ENCODE measurements around the gene PRM3. TPM values are rescaled to one million over a fixed set of nuclear protein-coding genes. Genes with fewer than 3 reads are reported as not detected.

PRM3 gene
- total RNA-seq, 1 donor from 2014 or later: not detected

- no peaks in the 10 kb centered on the region for H3K9me3 ChIP-seq
- H3K4me3 ChIP-seq: no peak overlapping the region
- no peak for DNase-seq (ENCODE audit: low spot score in 2 of 2)
- H3K4me1 ChIP-seq: peaks cover 0 to 5% of the 10 kb centered on the region in 2 donors
- TF ChIP-seq, protein P1, sequence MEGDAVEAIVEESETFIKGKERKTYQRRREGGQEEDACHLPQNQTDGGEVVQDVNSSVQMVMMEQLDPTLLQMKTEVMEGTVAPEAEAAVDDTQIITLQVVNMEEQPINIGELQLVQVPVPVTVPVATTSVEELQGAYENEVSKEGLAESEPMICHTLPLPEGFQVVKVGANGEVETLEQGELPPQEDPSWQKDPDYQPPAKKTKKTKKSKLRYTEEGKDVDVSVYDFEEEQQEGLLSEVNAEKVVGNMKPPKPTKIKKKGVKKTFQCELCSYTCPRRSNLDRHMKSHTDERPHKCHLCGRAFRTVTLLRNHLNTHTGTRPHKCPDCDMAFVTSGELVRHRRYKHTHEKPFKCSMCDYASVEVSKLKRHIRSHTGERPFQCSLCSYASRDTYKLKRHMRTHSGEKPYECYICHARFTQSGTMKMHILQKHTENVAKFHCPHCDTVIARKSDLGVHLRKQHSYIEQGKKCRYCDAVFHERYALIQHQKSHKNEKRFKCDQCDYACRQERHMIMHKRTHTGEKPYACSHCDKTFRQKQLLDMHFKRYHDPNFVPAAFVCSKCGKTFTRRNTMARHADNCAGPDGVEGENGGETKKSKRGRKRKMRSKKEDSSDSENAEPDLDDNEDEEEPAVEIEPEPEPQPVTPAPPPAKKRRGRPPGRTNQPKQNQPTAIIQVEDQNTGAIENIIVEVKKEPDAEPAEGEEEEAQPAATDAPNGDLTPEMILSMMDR (IDR thresholded peaks at IDR 0.05): no peak
- no peaks in the 10 kb centered on the region for H3K27me3 ChIP-seq
- H3K36me3 ChIP-seq: no peaks in the 10 kb centered on the region
- H3K27ac ChIP-seq: no peak overlapping the region
- intact Hi-C loops (cut with DNase I): no loop called here
These were observed 34.9 kb downstream of the PRM3 start for GRCh38 chr16:11238272-11239202.

- Histone ChIP-seq H3K4me1 (peaks cover 0 to 8% of the 10 kb centered on the region in 2 donors), H3K27me3 (no peaks in the 10 kb centered on the region), H3K36me3 (no peaks in the 10 kb centered on the region), H3K4me3 (no peak overlapping the region), H3K9me3 (no peaks in the 10 kb centered on the region), H3K27ac (no peak overlapping the region)
- intact Hi-C loops (cut with DNase I): no loop called here
- TF ChIP-seq, protein P1 (IDR thresholded peaks at IDR 0.05): no peak
- DNase-seq (ENCODE audit: low spot score in 2 of 2): no peak
These were observed 36.8 kb downstream of the PRM3 start for GRCh38 chr16:11236461-11237254.

DNA sequence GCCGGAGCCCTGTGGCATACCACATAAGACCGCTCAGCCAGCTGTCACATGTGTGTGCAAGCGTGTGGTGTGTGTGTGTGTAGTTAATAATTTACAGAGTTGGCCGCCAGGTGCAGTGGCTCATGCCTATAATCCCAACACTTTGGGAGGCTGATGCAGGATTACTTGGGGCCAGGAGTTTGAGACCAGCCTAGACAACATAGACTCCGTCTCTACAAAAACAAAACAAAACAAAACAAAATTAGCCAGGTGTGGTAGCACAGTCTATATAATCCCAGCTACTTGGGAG lies 37.8 kb downstream of the PRM3 start:
- Histone ChIP-seq H3K4me3 (no peak overlapping the region), H3K27me3 (no peaks in the 10 kb centered on the region), H3K9me3 (no peaks in the 10 kb centered on the region), H3K27ac (no peak overlapping the region), H3K4me1 (peaks cover 0 to 8% of the 10 kb centered on the region in 2 donors), H3K36me3 (no peaks in the 10 kb centered on the region)
- TF ChIP-seq, protein P1 (IDR thresholded peaks at IDR 0.05): no peak
- intact Hi-C loops (cut with DNase I): no loop called here
- no peak for DNase-seq (ENCODE audit: low spot score in 2 of 2)

DNA sequence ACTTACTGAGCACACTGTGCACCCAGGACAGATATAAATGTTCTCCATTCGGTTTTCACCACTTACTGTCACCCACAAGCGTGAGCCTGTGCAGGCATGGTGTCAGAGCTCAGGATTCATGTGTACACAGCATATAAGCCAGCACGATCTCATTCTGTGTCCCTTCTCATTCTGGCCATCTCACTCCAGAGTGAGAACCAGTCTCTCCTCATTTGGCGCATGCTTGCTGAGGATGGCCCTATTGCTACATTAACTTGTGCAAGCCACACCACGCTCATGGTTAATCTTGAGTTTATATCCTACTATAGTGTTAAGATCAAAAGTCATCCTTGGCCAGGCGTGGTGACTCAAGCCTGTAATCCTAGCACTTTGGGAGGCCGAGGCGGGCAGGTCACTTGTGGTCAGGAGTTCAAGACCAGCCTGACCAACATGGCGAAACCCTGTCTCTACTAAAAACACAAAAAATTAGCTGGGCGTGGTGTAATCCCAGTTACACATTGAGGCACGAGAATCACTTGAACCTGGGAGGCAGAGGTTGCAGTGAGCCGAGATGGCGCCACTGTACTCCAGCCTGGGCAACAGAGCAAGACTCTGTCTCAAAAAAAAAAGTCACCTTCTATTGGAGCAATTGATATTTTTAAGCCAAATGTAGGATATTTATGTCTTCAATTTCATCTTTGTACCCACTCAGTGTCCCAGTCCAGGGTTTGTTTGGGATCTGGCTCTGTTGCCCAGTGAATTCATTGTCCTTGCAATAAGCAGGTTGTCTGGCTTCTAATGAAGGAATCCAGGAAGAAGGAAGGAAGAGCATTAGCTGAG lies 38.3 kb downstream of the PRM3 start:
- Histone ChIP-seq H3K9me3 (no peaks in the 10 kb centered on the region), H3K27me3 (no peaks in the 10 kb centered on the region), H3K27ac (no peak overlapping the region), H3K4me3 (no peak overlapping the region), H3K4me1 (peaks cover 0 to 3% of the 10 kb centered on the region in 2 donors), H3K36me3 (no peaks in the 10 kb centered on the region)
- DNase-seq (ENCODE audit: low spot score in 2 of 2): no peak
- intact Hi-C loops (cut with DNase I): no loop called here
- TF ChIP-seq, protein P1 (IDR thresholded peaks at IDR 0.05): no peak

DNA sequence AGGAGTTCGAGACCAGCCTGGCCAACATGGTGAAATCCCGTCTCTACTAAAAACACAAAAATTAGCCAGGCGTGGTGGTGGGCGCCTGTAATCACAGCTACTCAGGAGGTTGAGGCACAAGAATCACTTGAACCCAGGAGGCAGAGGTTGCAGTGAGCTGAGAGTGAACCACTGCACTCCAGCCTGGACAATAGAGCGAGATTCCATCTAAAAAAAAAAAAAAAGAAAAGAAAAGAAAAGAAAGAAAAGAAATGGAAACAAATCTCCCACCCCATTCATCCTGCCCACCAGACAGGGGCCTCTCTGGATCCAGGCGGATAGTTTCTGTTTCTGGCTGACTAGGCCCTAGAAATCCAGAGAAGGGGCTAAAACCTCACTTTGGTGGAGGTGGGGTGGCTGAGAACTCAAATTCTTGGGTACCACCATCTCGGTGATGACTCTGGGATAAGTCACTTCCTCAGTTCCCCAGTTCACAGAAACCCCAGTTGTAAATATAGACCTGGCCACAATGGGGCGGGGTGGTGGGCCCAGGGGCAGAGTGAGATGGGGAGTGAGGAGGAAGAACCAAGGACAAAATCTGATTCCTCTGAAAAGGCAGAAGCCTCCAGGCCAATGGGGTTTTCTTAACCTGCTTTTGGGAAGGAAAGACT lies 39.6 kb downstream of the PRM3 start:
- intact Hi-C loops (cut with DNase I): no loop called here
- H3K27ac ChIP-seq: no peak overlapping the region
- DNase-seq (ENCODE audit: low spot score in 2 of 2): no peak
- TF ChIP-seq, protein P1 (IDR thresholded peaks at IDR 0.05): no peak
- H3K9me3 ChIP-seq: no peaks in the 10 kb centered on the region
- H3K4me3 ChIP-seq: no peak overlapping the region
- no peaks in the 10 kb centered on the region for H3K27me3 ChIP-seq
- H3K36me3 ChIP-seq: no peaks in the 10 kb centered on the region
- H3K4me1 ChIP-seq: peaks cover 0 to 3% of the 10 kb centered on the region in 2 donors

All from ascending aorta (tissue), 2 donors.